SK-N-SH (cell line): ENCODE results near the gene NCBP3. TPM values are rescaled to one million over a fixed set of nuclear protein-coding genes. Genes with fewer than 3 reads are reported as not detected.

ENCODE experiments used
- CTCF ChIA-PET: fragments of 300-600, 350-600 bp; formaldehyde crosslinking; extraction: SDS; loops from one replicate; lab custom pipeline; 2021; lab: Yijun Ruan, JAX
- POLR2A ChIA-PET: fragments of 350-600 bp; sonication (Branson Sonifier 250); formaldehyde crosslinking; extraction: SDS; loops from one replicate; lab custom pipeline; 2020; ENCODE audit warnings: antibody characterized with exemption, inconsistent platforms; lab: Yijun Ruan, JAX
- DNase-seq: peaks from one replicate; pipeline ENCODE4 v3.0.0; 2012
- H2AFZ ChIP-seq: fragments of 200-600 bp; sonication (generic); 2 replicates; pipeline ENCODE4 v1.8.1; 2016; ENCODE audit warnings: antibody characterized with exemption, mild to moderate bottlenecking, low read depth
- H3F3A ChIP-seq: fragments of 200-600 bp; sonication (generic); replicated peaks from 2 replicates; pipeline ENCODE3; 2016; ENCODE audit warnings: antibody characterized with exemption, mild to moderate bottlenecking; ENCODE audit not compliant: insufficient read depth
- H3K27ac ChIP-seq, 2 experiments: fragments of 200-500 bp in 1 of 2; fragments of 200-600 bp in 1 of 2; sonication (Bioruptor generic) in 1 of 2; sonication (generic), shearing (Covaris generic) in 1 of 2; 2 replicates each; pipeline versions ENCODE4 v1.5.1 to v1.6.1; 2014 to 2016; ENCODE audit warnings: low read depth in 2 of 2, inconsistent platforms in 1 of 2, low read length in 1 of 2, mild to moderate bottlenecking in 1 of 2, mixed read lengths in 1 of 2
- H3K27me3 ChIP-seq: fragments of 200-600 bp; sonication (generic), shearing (Covaris generic); 2 replicates; pipeline ENCODE4 v1.6.1; 2016; ENCODE audit warnings: mixed run types; ENCODE audit not compliant: insufficient read depth
- H3K36me3 ChIP-seq, 2 experiments: fragments of 200-500 bp in 1 of 2; fragments of 200-600 bp in 1 of 2; sonication (Bioruptor generic) in 1 of 2; sonication (generic) in 1 of 2; replicated peaks in 1 of 2; 2 replicates each; pipeline versions ENCODE3 to v1.5.1; 2014 to 2016; ENCODE audit warnings: low read length in 1 of 2, mild to moderate bottlenecking in 1 of 2; ENCODE audit not compliant: insufficient read depth in 2 of 2, control insufficient read depth in 1 of 2
- H3K4me1 ChIP-seq, 2 experiments: fragments of 200-500 bp in 1 of 2; fragments of 200-600 bp in 1 of 2; sonication (Bioruptor generic) in 1 of 2; sonication (generic), shearing (Covaris generic) in 1 of 2; 2 replicates each; pipeline versions ENCODE4 v1.5.1 to v1.6.1; 2014 to 2016; ENCODE audit warnings: low read depth in 1 of 2, low read length in 1 of 2, mixed run types in 1 of 2; ENCODE audit not compliant: insufficient read depth in 2 of 2, control insufficient read depth in 1 of 2
- H3K4me2 ChIP-seq: fragments of 200-600 bp; sonication (generic), shearing (Covaris generic); 2 replicates; pipeline ENCODE4 v1.6.1; 2017; ENCODE audit warnings: mixed run types
- H3K4me3 ChIP-seq, 2 experiments: fragments of 200-500 bp in 1 of 2; fragments of 200-600 bp in 1 of 2; sonication (Bioruptor generic) in 1 of 2; sonication (generic), shearing (Covaris generic) in 1 of 2; 2 replicates each; pipeline versions ENCODE4 v1.5.1 to v1.8.1; 2014 to 2016; ENCODE audit warnings: low read depth in 2 of 2, inconsistent platforms in 1 of 2, low read length in 1 of 2, mild to moderate bottlenecking in 1 of 2, mixed read lengths in 1 of 2, moderate library complexity in 1 of 2
- H3K79me2 ChIP-seq: fragments of 200-600 bp; sonication (generic); 2 replicates; pipeline ENCODE4 v1.8.1; 2017; ENCODE audit warnings: mild to moderate bottlenecking; ENCODE audit not compliant: insufficient read depth
- H3K9ac ChIP-seq: fragments of 200-600 bp; sonication (generic); 2 replicates; pipeline ENCODE4 v1.6.1; 2017; ENCODE audit warnings: mixed run types
- H3K9me2 ChIP-seq: fragments of 200-600 bp; sonication (generic); 2 replicates; pipeline ENCODE4 v1.6.1; 2017; ENCODE audit warnings: mixed run types
- H3K9me3 ChIP-seq: fragments of 200-600 bp; sonication (generic); 2 replicates; pipeline ENCODE4 v1.6.1; 2017; ENCODE audit warnings: mixed run types, mild to moderate bottlenecking, moderate library complexity
- H4K20me1 ChIP-seq: fragments of 200-600 bp; sonication (generic); 2 replicates; pipeline ENCODE4 v1.6.1; 2017; ENCODE audit warnings: mild to moderate bottlenecking, mixed run types; ENCODE audit not compliant: insufficient read depth
- CHD2 ChIP-seq: fragments of 150-350 bp; IDR thresholded peaks from 2 replicates; pipeline ENCODE4 v1.6.1; 2018; ENCODE audit warnings: low read length; ENCODE audit not compliant: partially characterized antibody
- ELF1 ChIP-seq: IDR thresholded peaks from 2 replicates; pipeline ENCODE4 v1.4.0; 2012
- EP300 ChIP-seq, 2 experiments: IDR thresholded peaks; 2 replicates each; pipeline versions ENCODE4 v1.4.0 to v1.6.1; 2012; ENCODE audit warnings: borderline replicate concordance in 1 of 2, low read depth in 1 of 2, low read length in 1 of 2
- MXI1 ChIP-seq: IDR thresholded peaks from 2 replicates; pipeline ENCODE4 v1.6.1; 2012; ENCODE audit warnings: mild to moderate bottlenecking, low read depth, low read length, improper control_type of control experiment
- POLR2AphosphoS5 ChIP-seq: IDR thresholded peaks from 2 replicates; pipeline ENCODE4 v1.6.1; 2012; ENCODE audit warnings: low read depth, low read length
- RCOR1 ChIP-seq: fragments of 150-350 bp; IDR thresholded peaks from 2 replicates; pipeline ENCODE4 v1.6.1; 2017; ENCODE audit warnings: antibody characterized with exemption, low read length
- RFX5 ChIP-seq: IDR thresholded peaks from 2 replicates; pipeline ENCODE4 v1.6.1; 2012; ENCODE audit warnings: mild to moderate bottlenecking, improper control_type of control experiment, low read length
- RXRA ChIP-seq: IDR thresholded peaks from 2 replicates; pipeline ENCODE4 v1.4.0; 2012; ENCODE audit warnings: low read depth, mild to moderate bottlenecking, borderline replicate concordance
- TCF12 ChIP-seq: IDR thresholded peaks from 2 replicates; pipeline ENCODE4 v1.4.0; 2012
- WGBS: methylation state at CpG from one replicate; pipeline ENCODE4 v1.1.6; 2017; ENCODE audit warnings: low lambda C conversion rate; 5-methylcytosine and 5-hydroxymethylcytosine counted together
- polyA plus RNA-seq, 3 experiments: library from polyadenylated mRNA; depleted of rRNA; stranded (reverse); fragments of >200 nt; gene quantifications; 2 replicates each; pipeline ENCODE4 v1.2.3, GENCODE V29; 2012
- TF ChIP-seq, protein P1 (sequence below): fragments of 200-600 bp; sonication (generic); IDR thresholded peaks from 2 replicates; pipeline ENCODE4 v1.6.1; 2017; ENCODE audit warnings: antibody characterized with exemption, mild to moderate bottlenecking, moderate library complexity
- TF ChIP-seq, protein P2 (sequence below): IDR thresholded peaks from 2 replicates; pipeline ENCODE4 v1.6.1; 2012; ENCODE audit warnings: mild to moderate bottlenecking, low read depth, low read length, moderate library complexity

NCBP3 gene
- polyA plus RNA-seq, 1 of the 3 experiments (the other 2 are of a cell fraction), result 6.5 TPM

GRCh38 chr17:3882276-3882675 lies 36.2 kb upstream of the NCBP3 start:
- CTCF ChIA-PET, result interaction anchor here (5.0 kb wide), 1 partner anchor 19 kb away, joined by 38 read pairs; no protein-coding TSS in a partner anchor
- no peak overlapping the region for H3K27ac ChIP-seq
- no peaks in the 10 kb centered on the region for H3K9me3 ChIP-seq
- H3K36me3 ChIP-seq, result peaks cover 0 to 5% of the 10 kb centered on the region in 2 experiments
- TF ChIP-seq RXRA (no peak), RCOR1 (no peak), POLR2AphosphoS5 (no peak), MXI1 (no peak), EP300 (IDR thresholded peaks at IDR 0.05; ENCODE audit: borderline replicate concordance in 1 of 2, low read depth in 1 of 2, low read length in 1 of 2) (no peak), TCF12 (no peak), RFX5 (no peak)
- TF ChIP-seq, protein P1, sequence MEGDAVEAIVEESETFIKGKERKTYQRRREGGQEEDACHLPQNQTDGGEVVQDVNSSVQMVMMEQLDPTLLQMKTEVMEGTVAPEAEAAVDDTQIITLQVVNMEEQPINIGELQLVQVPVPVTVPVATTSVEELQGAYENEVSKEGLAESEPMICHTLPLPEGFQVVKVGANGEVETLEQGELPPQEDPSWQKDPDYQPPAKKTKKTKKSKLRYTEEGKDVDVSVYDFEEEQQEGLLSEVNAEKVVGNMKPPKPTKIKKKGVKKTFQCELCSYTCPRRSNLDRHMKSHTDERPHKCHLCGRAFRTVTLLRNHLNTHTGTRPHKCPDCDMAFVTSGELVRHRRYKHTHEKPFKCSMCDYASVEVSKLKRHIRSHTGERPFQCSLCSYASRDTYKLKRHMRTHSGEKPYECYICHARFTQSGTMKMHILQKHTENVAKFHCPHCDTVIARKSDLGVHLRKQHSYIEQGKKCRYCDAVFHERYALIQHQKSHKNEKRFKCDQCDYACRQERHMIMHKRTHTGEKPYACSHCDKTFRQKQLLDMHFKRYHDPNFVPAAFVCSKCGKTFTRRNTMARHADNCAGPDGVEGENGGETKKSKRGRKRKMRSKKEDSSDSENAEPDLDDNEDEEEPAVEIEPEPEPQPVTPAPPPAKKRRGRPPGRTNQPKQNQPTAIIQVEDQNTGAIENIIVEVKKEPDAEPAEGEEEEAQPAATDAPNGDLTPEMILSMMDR, result no peak
- H3F3A ChIP-seq, result no peaks in the 10 kb centered on the region
- DNase-seq, result no peak
- H3K4me2 ChIP-seq, result no peak overlapping the region
- H3K9me2 ChIP-seq, result no peaks in the 10 kb centered on the region
- no peak overlapping the region for H3K9ac ChIP-seq
- POLR2A ChIA-PET, result no interaction called here
- H3K79me2 ChIP-seq, result no peaks in the 10 kb centered on the region
- 0 out of 2 replicates have a peak, but pooled peaks cover 4% of the 10 kb centered on the region for H4K20me1 ChIP-seq
- WGBS, result 76% methylated on average over 3 of the region's 4 CpGs
- peaks cover 0 to 26% of the 10 kb centered on the region in 2 experiments; a peak in 1 of 4 replicates for H3K4me1 ChIP-seq
- H2AFZ ChIP-seq, result no peak overlapping the region
- H3K27me3 ChIP-seq, result no peaks in the 10 kb centered on the region
- H3K4me3 ChIP-seq, result no peak overlapping the region

DNA sequence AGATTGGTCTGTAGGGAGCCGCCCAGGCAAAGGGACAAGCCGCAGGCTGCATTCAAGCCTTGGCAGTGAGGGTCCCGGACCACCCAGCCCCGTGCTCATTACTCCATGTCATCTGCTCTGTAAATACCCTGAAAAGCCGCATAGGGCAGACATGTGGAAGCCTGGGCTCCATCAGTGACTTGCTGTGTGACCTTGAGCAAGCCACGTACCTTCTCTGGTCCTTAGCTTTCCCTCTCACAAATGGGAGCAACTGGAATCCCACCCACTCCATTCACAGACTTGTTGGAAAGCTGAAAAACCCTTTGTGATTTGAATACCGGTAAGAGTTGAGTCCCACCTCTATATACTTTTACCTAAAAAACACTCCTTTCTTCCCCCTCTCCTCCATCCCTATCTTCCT lies 34.9 kb upstream of the NCBP3 start:
- H3K9ac ChIP-seq, result no peak overlapping the region
- TF ChIP-seq ELF1 (no peak), CHD2 (no peak)
- TF ChIP-seq, protein P2, sequence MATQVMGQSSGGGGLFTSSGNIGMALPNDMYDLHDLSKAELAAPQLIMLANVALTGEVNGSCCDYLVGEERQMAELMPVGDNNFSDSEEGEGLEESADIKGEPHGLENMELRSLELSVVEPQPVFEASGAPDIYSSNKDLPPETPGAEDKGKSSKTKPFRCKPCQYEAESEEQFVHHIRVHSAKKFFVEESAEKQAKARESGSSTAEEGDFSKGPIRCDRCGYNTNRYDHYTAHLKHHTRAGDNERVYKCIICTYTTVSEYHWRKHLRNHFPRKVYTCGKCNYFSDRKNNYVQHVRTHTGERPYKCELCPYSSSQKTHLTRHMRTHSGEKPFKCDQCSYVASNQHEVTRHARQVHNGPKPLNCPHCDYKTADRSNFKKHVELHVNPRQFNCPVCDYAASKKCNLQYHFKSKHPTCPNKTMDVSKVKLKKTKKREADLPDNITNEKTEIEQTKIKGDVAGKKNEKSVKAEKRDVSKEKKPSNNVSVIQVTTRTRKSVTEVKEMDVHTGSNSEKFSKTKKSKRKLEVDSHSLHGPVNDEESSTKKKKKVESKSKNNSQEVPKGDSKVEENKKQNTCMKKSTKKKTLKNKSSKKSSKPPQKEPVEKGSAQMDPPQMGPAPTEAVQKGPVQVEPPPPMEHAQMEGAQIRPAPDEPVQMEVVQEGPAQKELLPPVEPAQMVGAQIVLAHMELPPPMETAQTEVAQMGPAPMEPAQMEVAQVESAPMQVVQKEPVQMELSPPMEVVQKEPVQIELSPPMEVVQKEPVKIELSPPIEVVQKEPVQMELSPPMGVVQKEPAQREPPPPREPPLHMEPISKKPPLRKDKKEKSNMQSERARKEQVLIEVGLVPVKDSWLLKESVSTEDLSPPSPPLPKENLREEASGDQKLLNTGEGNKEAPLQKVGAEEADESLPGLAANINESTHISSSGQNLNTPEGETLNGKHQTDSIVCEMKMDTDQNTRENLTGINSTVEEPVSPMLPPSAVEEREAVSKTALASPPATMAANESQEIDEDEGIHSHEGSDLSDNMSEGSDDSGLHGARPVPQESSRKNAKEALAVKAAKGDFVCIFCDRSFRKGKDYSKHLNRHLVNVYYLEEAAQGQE, result no peak
- ChIA-PET POLR2A (no interaction called here), CTCF (interaction anchor here (1.6 to 5.0 kb wide), 2 partner anchors 18 to 36 kb away, joined by 3 to 38 read pairs; partner anchors contain the start of gene NCBP3)
- no peaks in the 10 kb centered on the region for H3K9me3 ChIP-seq
- no peak overlapping the region for H3K4me2 ChIP-seq
- H3K79me2 ChIP-seq, result no peaks in the 10 kb centered on the region
- H4K20me1 ChIP-seq, result 0 out of 2 replicates have a peak, but pooled peaks cover 3% of the 10 kb centered on the region
- H2AFZ ChIP-seq, result no peak overlapping the region
- no peaks in the 10 kb centered on the region for H3F3A ChIP-seq
- H3K4me3 ChIP-seq, result no peak overlapping the region
- H3K9me2 ChIP-seq, result no peaks in the 10 kb centered on the region
- H3K27me3 ChIP-seq, result no peaks in the 10 kb centered on the region
- no peak overlapping the region for H3K27ac ChIP-seq
- DNase-seq, result no peak
- peaks cover 0 to 5% of the 10 kb centered on the region in 2 experiments for H3K36me3 ChIP-seq
- WGBS, result 89% methylated on average over 7 of the region's 7 CpGs
- peaks cover 0 to 23% of the 10 kb centered on the region in 2 experiments; a peak in 1 of 4 replicates for H3K4me1 ChIP-seq
